HepG2 (cell line): ENCODE results near the gene BEAN1. TPM values are rescaled to one million over a fixed set of nuclear protein-coding genes. Genes with fewer than 3 reads are reported as not detected.

ENCODE experiments used
- DMAP1 ChIP-seq: IDR thresholded peaks from 2 replicates; pipeline ENCODE4 v1.6.1; 2016
- E2F2 ChIP-seq: sonication (generic); formaldehyde crosslinking; IDR thresholded peaks from 2 replicates; pipeline ENCODE4 v1.4.0; 2020; ENCODE audit warnings: missing genetic modification reagents, borderline replicate concordance
- FUBP1 ChIP-seq: sonication (generic); formaldehyde crosslinking; IDR thresholded peaks from 2 replicates; pipeline ENCODE4 v1.5.1; 2020; ENCODE audit warnings: missing genetic modification reagents, mild to moderate bottlenecking, borderline replicate concordance
- GPN1 ChIP-seq: sonication (generic); formaldehyde crosslinking; IDR thresholded peaks from 2 replicates; pipeline ENCODE4 v1.5.1; 2020; ENCODE audit warnings: missing genetic modification reagents, borderline replicate concordance
- HNRNPL ChIP-seq: fragments of 200-400 bp; formaldehyde crosslinking; IDR thresholded peaks from 2 replicates; pipeline ENCODE4 v1.6.1; 2017; ENCODE audit warnings: mild to moderate bottlenecking, low read depth, low read length
- KDM1A ChIP-seq: IDR thresholded peaks from 2 replicates; pipeline ENCODE4 v1.6.1; 2016; ENCODE audit warnings: missing compliant biosample characterization
- KDM4B ChIP-seq: sonication (generic); formaldehyde crosslinking; IDR thresholded peaks from 2 replicates; pipeline ENCODE4 v1.4.0; 2020; ENCODE audit warnings: missing genetic modification reagents
- MYC ChIP-seq: sonication (generic); formaldehyde crosslinking; IDR thresholded peaks from 2 replicates; pipeline ENCODE4 v1.9.0; 2021; ENCODE audit warnings: missing genetic modification reagents, borderline replicate concordance
- NFIC ChIP-seq: IDR thresholded peaks from 2 replicates; pipeline ENCODE4 v1.6.1; 2012; ENCODE audit warnings: mild to moderate bottlenecking, low read length, inconsistent platforms
- NKX3-1 ChIP-seq: sonication (generic); formaldehyde crosslinking; IDR thresholded peaks from 2 replicates; pipeline ENCODE4 v1.5.0; 2020; ENCODE audit warnings: missing genetic modification reagents
- TGIF2 ChIP-seq: IDR thresholded peaks from 2 replicates; pipeline ENCODE4 v1.6.1; 2016; ENCODE audit warnings: control low read depth, missing compliant biosample characterization
- ZBTB37 ChIP-seq: sonication (generic); formaldehyde crosslinking; IDR thresholded peaks from 2 replicates; pipeline ENCODE4 v1.4.0; 2020; ENCODE audit warnings: mild to moderate bottlenecking, missing genetic modification reagents
- ZNF646 ChIP-seq: sonication (generic); formaldehyde crosslinking; IDR thresholded peaks from 2 replicates; pipeline ENCODE4 v1.9.0; 2021; ENCODE audit warnings: mild to moderate bottlenecking, missing genetic modification reagents
- polyA plus RNA-seq, 8 experiments: library from polyadenylated mRNA; depleted of rRNA in 3 of 8; stranded (reverse) in 7 of 8; unstranded in 1 of 8; fragments of >200 nt; fragmentation: Illumina TruSeq in 4 of 8; extraction: Trizol in 4 of 8; gene quantifications; 2 replicates each; pipeline versions ENCODE4 v1.2.1 to v1.2.3, GENCODE V29; 2011 to 2016; ENCODE audit warnings: low read depth in 4 of 8, missing spikeins in 1 of 8, mixed read lengths in 1 of 8; ENCODE audit not compliant: insufficient read depth in 1 of 8
- total RNA-seq, 5 experiments: library from RNA; depleted of rRNA; stranded (reverse); fragments of >200 nt; fragmentation: Illumina TruSeq; extraction: Trizol; gene quantifications; 2 replicates each; pipeline ENCODE4 v1.2.3, GENCODE V29; 2016; ENCODE audit warnings: low read depth in 1 of 5
- TF ChIP-seq, protein P1 (sequence below): sonication (generic); formaldehyde crosslinking; IDR thresholded peaks from 2 replicates; pipeline ENCODE4 v1.4.0; 2020; ENCODE audit warnings: mild to moderate bottlenecking, missing genetic modification reagents
- TF ChIP-seq, protein P2 (sequence below): sonication (generic); formaldehyde crosslinking; IDR thresholded peaks from 2 replicates; pipeline ENCODE4 v1.4.0; 2020; ENCODE audit warnings: missing genetic modification reagents

The BEAN1 gene
- total and polyA plus RNA-seq, 2 of the 13 experiments (the other 11 are each of a cell fraction or from before 2014, with no cell fraction given): 0.53 to 1.4 TPM

DNA sequence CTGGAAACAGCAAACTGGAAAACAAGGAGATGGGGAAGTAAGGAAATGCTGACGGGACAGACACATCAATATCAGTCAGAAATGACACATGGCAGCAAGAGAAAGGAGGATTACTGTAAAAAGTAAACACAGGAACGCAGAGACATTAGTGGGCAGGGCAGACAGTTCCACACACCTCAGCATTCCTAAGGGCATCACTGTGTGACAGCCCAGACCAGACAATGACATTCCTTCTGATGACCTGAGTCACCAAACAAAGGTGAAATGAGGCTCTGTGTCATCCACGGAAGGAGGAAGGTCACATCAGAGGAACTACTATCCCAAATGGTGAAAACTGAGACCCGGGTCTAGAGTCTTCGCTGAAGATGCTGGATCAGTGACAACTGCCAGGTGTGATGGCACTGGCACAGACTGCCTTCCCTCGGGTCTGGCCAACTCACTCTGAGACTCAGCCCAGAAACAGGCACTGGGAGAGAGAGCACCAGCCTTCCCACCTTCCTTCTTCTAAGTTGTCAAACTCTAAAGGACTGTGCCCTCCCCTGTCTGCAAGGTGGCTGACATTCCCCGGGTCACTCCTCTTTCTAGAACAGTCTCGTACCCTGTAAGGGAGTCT, 86.1 kb downstream of the BEAN1 start (continued):
- TF ChIP-seq E2F2 (CRISPR knock-in tag) (no peak), GPN1 (CRISPR knock-in tag) (no peak), DMAP1 (no peak), MYC (CRISPR knock-in tag) (peak; percentile 44; the same call in 1 of the 2 replicates), TGIF2 (CRISPR knock-in tag) (peak; percentile 75), NFIC (no peak), ZBTB37 (CRISPR knock-in tag) (no peak), FUBP1 (CRISPR knock-in tag) (no peak), ZNF646 (CRISPR knock-in tag) (no peak), HNRNPL (no peak), KDM4B (CRISPR knock-in tag) (no peak), NKX3-1 (CRISPR knock-in tag) (no peak), KDM1A (CRISPR knock-in tag) (peak; percentile 66; the same call in 1 of the 2 replicates)
- TF ChIP-seq, protein P1, sequence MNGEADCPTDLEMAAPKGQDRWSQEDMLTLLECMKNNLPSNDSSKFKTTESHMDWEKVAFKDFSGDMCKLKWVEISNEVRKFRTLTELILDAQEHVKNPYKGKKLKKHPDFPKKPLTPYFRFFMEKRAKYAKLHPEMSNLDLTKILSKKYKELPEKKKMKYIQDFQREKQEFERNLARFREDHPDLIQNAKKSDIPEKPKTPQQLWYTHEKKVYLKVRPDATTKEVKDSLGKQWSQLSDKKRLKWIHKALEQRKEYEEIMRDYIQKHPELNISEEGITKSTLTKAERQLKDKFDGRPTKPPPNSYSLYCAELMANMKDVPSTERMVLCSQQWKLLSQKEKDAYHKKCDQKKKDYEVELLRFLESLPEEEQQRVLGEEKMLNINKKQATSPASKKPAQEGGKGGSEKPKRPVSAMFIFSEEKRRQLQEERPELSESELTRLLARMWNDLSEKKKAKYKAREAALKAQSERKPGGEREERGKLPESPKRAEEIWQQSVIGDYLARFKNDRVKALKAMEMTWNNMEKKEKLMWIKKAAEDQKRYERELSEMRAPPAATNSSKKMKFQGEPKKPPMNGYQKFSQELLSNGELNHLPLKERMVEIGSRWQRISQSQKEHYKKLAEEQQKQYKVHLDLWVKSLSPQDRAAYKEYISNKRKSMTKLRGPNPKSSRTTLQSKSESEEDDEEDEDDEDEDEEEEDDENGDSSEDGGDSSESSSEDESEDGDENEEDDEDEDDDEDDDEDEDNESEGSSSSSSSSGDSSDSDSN (CRISPR knock-in tag): no peak
- TF ChIP-seq, protein P2, sequence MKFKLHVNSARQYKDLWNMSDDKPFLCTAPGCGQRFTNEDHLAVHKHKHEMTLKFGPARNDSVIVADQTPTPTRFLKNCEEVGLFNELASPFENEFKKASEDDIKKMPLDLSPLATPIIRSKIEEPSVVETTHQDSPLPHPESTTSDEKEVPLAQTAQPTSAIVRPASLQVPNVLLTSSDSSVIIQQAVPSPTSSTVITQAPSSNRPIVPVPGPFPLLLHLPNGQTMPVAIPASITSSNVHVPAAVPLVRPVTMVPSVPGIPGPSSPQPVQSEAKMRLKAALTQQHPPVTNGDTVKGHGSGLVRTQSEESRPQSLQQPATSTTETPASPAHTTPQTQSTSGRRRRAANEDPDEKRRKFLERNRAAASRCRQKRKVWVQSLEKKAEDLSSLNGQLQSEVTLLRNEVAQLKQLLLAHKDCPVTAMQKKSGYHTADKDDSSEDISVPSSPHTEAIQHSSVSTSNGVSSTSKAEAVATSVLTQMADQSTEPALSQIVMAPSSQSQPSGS (CRISPR knock-in tag): no peak
